ENCODE measurements around the gene ADAMTS2. TPM values are rescaled to one million over a fixed set of nuclear protein-coding genes. Genes with fewer than 3 reads are reported as not detected.

Gene ADAMTS2
- total and polyA plus RNA-seq, 2 of the 4 experiments (the other 2 are of a cell fraction), result 19.0 to 58.8 TPM

DNA sequence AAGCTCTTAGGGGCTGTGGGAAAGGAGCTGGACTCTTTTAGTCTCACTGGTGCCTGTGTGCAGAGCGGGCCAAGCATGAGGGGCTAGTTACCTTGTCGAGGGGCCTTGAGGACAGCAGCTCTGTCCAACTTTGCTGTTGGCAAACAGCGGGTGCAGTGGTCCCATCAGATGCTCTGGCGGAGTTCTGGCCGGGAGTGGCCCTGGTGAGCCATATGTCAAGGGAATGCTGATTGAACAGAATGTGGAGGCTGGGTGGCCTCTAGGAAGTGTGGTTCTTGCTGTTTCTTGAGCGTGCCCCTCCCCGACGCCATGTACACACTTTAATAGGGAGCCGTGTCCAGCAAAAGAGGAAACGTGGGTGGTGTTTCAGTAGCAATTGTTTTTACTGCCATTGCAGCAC, 3.6 kb upstream of the ADAMTS2 start:
- intact Hi-C loops (cut with micrococcal nuclease), result no loop called here
- no TSS peak for BruUV-seq (replicated peaks)
- POLR2A ChIA-PET (ENCODE audit: unreplicated experiment), result no interaction called here

More for the DNA sequence above, 3.6 kb upstream of the ADAMTS2 start:
- dilution Hi-C loops (cut with HindIII; ENCODE audit: low sequenced_read_pairs, unreplicated experiment), result no loop called here
- no peaks in the 10 kb centered on the region for H3K9me1 ChIP-seq (ENCODE audit: insufficient read depth, low read length)
- no peaks in the 10 kb centered on the region; the same call in 1 of the 2 replicates for H3K27me3 ChIP-seq (ENCODE audit: control insufficient read depth, insufficient read depth, low read length)
- no peak overlapping the region for H2AK9ac ChIP-seq (replicated peaks; ENCODE audit: low read depth, low read length, poor library complexity)
- no peak overlapping the region for H3K14ac ChIP-seq (replicated peaks; ENCODE audit: low read depth, low read length)
- H3K4me1 ChIP-seq (ENCODE audit: control insufficient read depth, insufficient read depth, low read length), result peaks cover 5% of the 10 kb centered on the region
- no peak overlapping the region for H2BK5ac ChIP-seq (ENCODE audit: low read depth, low read length, poor library complexity, severe bottlenecking)
- H3K9me3 ChIP-seq (ENCODE audit: control insufficient read depth, insufficient read depth, low read length), result no peaks in the 10 kb centered on the region
- H3K4ac ChIP-seq (ENCODE audit: low read depth, low read length), result no peak overlapping the region
- no peak overlapping the region for H4K5ac ChIP-seq (ENCODE audit: low read depth, low read length)
- H2BK120ac ChIP-seq (ENCODE audit: low read depth, low read length), result no peak overlapping the region
- H2AK5ac ChIP-seq (ENCODE audit: low read depth, low read length), result no peak overlapping the region
- no peak overlapping the region for H3K18ac ChIP-seq (ENCODE audit: low read depth, low read length)
- TF ChIP-seq CHD1 (IDR thresholded peaks at IDR 0.05; ENCODE audit: low read depth, low read length) (no peak), MAZ (IDR thresholded peaks at IDR 0.05; ENCODE audit: borderline replicate concordance, low read depth, low read length) (no peak), CEBPB (IDR thresholded peaks at IDR 0.05; ENCODE audit: low read depth, low read length) (no peak), BHLHE40 (IDR thresholded peaks at IDR 0.05; ENCODE audit: low read depth, low read length) (no peak), RCOR1 (IDR thresholded peaks at IDR 0.05; ENCODE audit: insufficient replicate concordance, low read length) (no peak)
- H4K8ac ChIP-seq (ENCODE audit: low read depth in 2 of 2, low read length in 2 of 2), result no peak overlapping the region
- H3K36me3 ChIP-seq (ENCODE audit: control insufficient read depth, insufficient read depth, low read length), result no peaks in the 10 kb centered on the region
- H3K4me3 ChIP-seq (ENCODE audit: insufficient read depth, low read depth, low read length), result no peak overlapping the region
- no peak overlapping the region for H2BK15ac ChIP-seq (ENCODE audit: low read depth, low read length)
- H4K91ac ChIP-seq (ENCODE audit: insufficient read depth, low read depth, low read length), result no peak overlapping the region
- no peak overlapping the region for H2AFZ ChIP-seq (replicated peaks; ENCODE audit: low read length, poor library complexity)
- ATAC-seq (ENCODE audit: low read depth) (no peak), DNase-seq (no peak)
- in situ Hi-C loops (cut with MboI; ENCODE audit: low sequenced_read_pairs), result loop anchor here (5.0 to 10.0 kb wide), 2 partner anchors 146 to 182 kb away; no protein-coding TSS in a partner anchor
- WGBS, 2 experiments (ENCODE audit: extremely low coverage in 2 of 2, insufficient read length in 1 of 2), result 75% methylated on average over 2 of the region's 10 CpGs; no CpG with 5 or more reads in 1 of the 2 experiments
- H3K27ac ChIP-seq (ENCODE audit: insufficient read depth, low read length), result no peak overlapping the region
- H3K9ac ChIP-seq (ENCODE audit: low read depth, low read length), result no peak overlapping the region
- H4K20me1 ChIP-seq (ENCODE audit: insufficient read depth, low read length), result no peaks in the 10 kb centered on the region; the same call in 1 of the 2 replicates
- no peak overlapping the region for H3K56ac ChIP-seq (ENCODE audit: extremely low read depth, insufficient read depth, low read length)
- CTCF ChIA-PET, result no interaction called here
- H3K4me2 ChIP-seq (ENCODE audit: low read depth, low read length), result no peak overlapping the region
- no peak overlapping the region for H2BK20ac ChIP-seq (ENCODE audit: low read depth, low read length)
- H3K79me1 ChIP-seq (ENCODE audit: low read depth in 1 of 2, low read length in 2 of 2), result peaks cover 0 to 6% of the 10 kb centered on the region in 2 experiments; a peak in 1 of 4 replicates
- no peak overlapping the region for H3K23ac ChIP-seq (ENCODE audit: low read depth, low read length)
